Measurements from ENCODE around the gene PHF1. TPM values are rescaled to one million over a fixed set of nuclear protein-coding genes. Genes with fewer than 3 reads are reported as not detected.

PHF1 gene
- total RNA-seq, 1 donor from 2014 or later, result 51.9 TPM

- no peak for ATAC-seq
- intact Hi-C loops (cut with micrococcal nuclease), result no loop called here
- DNase-seq, result no peak
These were observed 33.0 kb downstream of the PHF1 start for GRCh38 chr6:33443619-33444504.

GRCh38 chr6:33445119-33445603 is 34.3 kb downstream of the PHF1 start:
- intact Hi-C loops (cut with micrococcal nuclease), result no loop called here
- ATAC-seq (no peak), DNase-seq (no peak)

DNA sequence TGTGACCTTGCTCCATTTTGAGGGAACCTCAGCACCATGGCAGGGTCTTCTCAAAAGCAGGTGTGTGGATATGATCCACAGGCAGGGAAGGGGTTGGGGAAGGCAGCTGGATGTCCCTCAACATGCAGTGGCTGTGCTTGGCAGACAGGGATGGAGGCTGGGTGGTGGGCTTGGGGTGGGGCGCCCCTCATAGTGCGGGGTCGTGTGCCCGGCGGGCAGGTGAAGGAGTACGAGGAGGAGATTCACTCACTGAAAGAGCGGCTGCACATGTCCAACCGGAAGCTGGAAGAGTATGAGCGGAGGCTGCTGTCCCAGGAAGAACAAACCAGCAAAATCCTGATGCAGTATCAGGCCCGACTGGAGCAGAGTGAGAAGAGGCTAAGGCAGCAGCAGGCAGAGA is 35.5 kb downstream of the PHF1 start:
- ATAC-seq (no peak), DNase-seq (no peak)
- intact Hi-C loops (cut with micrococcal nuclease), result no loop called here

GRCh38 chr6:33450434-33450833 is 39.6 kb downstream of the PHF1 start:
- no peak for DNase-seq
- no peak for ATAC-seq
- intact Hi-C loops (cut with micrococcal nuclease), result no loop called here

DNA sequence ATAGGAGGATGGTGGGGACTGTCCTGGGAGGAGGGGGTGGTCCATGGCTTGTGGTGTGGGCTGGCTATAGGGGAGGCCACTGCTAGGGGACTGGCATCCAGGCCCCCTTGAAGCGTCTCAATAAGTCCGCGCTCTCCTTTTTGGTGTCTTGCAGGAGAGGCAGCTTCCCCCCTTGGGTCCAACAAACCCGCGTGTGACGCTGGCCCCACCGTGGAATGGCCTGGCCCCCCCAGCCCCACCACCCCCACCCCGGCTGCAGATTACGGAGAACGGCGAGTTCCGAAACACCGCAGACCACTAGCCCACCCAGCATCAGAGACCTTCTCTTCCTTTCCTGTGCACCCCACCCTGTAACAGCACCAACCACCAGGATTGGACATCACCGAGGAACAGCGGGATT is 40.8 kb downstream of the PHF1 start:
- intact Hi-C loops (cut with micrococcal nuclease), result no loop called here
- no peak for ATAC-seq
- DNase-seq, result no peak

GRCh38 chr6:33452496-33452895 is 41.7 kb downstream of the PHF1 start:
- DNase-seq, result no peak
- no peak for ATAC-seq
- intact Hi-C loops (cut with micrococcal nuclease), result no loop called here

GRCh38 chr6:33453393-33454008 is 42.7 kb downstream of the PHF1 start:
- DNase-seq (no peak), ATAC-seq (no peak)
- intact Hi-C loops (cut with micrococcal nuclease), result no loop called here

- DNase-seq (peak; percentile 97), ATAC-seq (peak; percentile 99)
- intact Hi-C loops (cut with micrococcal nuclease), result no loop called here
These were observed 43.5 kb downstream of the PHF1 start, which contains the start of gene ZBTB9 for GRCh38 chr6:33454009-33454946. ZBTB9 (plus strand) TSS chr6:33454576; CDS start chr6:33455101, 525 bp downstream.

DNA sequence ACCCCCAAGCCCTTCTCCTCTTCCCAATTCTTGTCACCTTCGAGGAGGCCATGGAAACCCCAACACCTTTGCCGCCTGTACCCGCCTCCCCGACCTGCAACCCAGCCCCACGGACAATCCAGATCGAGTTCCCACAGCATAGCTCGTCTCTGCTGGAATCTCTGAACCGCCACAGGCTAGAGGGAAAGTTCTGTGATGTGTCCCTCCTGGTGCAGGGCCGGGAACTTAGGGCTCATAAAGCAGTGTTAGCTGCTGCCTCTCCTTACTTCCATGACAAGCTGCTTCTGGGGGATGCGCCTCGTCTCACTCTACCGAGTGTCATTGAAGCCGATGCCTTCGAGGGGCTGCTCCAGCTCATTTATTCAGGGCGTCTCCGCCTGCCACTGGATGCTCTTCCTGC is 44.2 kb downstream of the PHF1 start:
- DNase-seq (no peak), ATAC-seq (no peak)
- intact Hi-C loops (cut with micrococcal nuclease), result no loop called here

- DNase-seq, result no peak
- intact Hi-C loops (cut with micrococcal nuclease), result no loop called here
- no peak for ATAC-seq
These were observed 45.3 kb downstream of the PHF1 start for GRCh38 chr6:33456156-33456555.

GRCh38 chr6:33458676-33459075 is 47.9 kb downstream of the PHF1 start:
- DNase-seq, result no peak
- ATAC-seq, result no peak
- intact Hi-C loops (cut with micrococcal nuclease), result no loop called here

GRCh38 chr6:33459226-33459625 is 48.4 kb downstream of the PHF1 start:
- no peak for DNase-seq
- intact Hi-C loops (cut with micrococcal nuclease), result no loop called here
- ATAC-seq, result no peak

Small RNA genes within 50 kb of the gene (microRNA-seq; reads per million reads assigned to microRNA genes)
- gene MIR5004 (ENCODE audit: borderline number of aligned reads), result not detected

Other genes starting within 250 kb of the PHF1 start
- 1.9 TPM for gene COL11A2, start 218.5 kb upstream of the PHF1 start, total RNA-seq
- gene RXRB, start 210.3 kb upstream of the PHF1 start, total RNA-seq, result 41.2 TPM
- gene SLC39A7, start 210.1 kb upstream of the PHF1 start, total RNA-seq, result 47.7 TPM
- 24.8 TPM for gene HSD17B8, start 206.4 kb upstream of the PHF1 start, total RNA-seq
- gene RING1, start 202.5 kb upstream of the PHF1 start, total RNA-seq, result 30.1 TPM
- 32.7 TPM for gene VPS52, start 139.1 kb upstream of the PHF1 start, total RNA-seq
- 931 TPM for gene RPS18, start 138.9 kb upstream of the PHF1 start, total RNA-seq
- 6.9 TPM for gene B3GALT4, start 133.9 kb upstream of the PHF1 start, total RNA-seq
- 15.1 TPM for gene WDR46, start 121.8 kb upstream of the PHF1 start, total RNA-seq
- gene PFDN6, start 121.4 kb upstream of the PHF1 start, total RNA-seq, result 57.3 TPM
- gene RGL2, start 112.1 kb upstream of the PHF1 start, total RNA-seq, result 59.4 TPM
- gene TAPBP, start 96.9 kb upstream of the PHF1 start, total RNA-seq, result 93.0 TPM
- gene ZBTB22, start 93.3 kb upstream of the PHF1 start, total RNA-seq, result 11.1 TPM
- 21.2 TPM for gene DAXX, start 88.1 kb upstream of the PHF1 start, total RNA-seq
- gene KIFC1, start 19.2 kb upstream of the PHF1 start, total RNA-seq, result 0.74 TPM
- gene CUTA, start 7.1 kb downstream of the PHF1 start, total RNA-seq, result 120 TPM
- 6.2 TPM for gene SYNGAP1, start 9.1 kb downstream of the PHF1 start, total RNA-seq
- 5.1 TPM for gene ZBTB9, start 43.6 kb downstream of the PHF1 start, total RNA-seq
- 23.1 TPM for gene BAK1, start 169.3 kb downstream of the PHF1 start, total RNA-seq
- 6.1 TPM for gene ITPR3, start 210.3 kb downstream of the PHF1 start, total RNA-seq

Measured in left ventricle myocardium superior (tissue), 1 donor.